Lower lobe of right lung (tissue), 2 donors: Measurements from ENCODE around the gene PPP1R36. TPM values are rescaled to one million over a fixed set of nuclear protein-coding genes. Genes with fewer than 3 reads are reported as not detected.
"Not testable (repeated sequence)": the region's sequence is repeated elsewhere in the genome, so short reads cannot be mapped to it uniquely, and the experiment has no call there.

Experiments
- ATAC-seq, 2 donors: fragments of 200-7000 bp; cut with Tn5 transposase; one replicate each; pipeline ENCODE4 v1.9.1; 2020 to 2022; ENCODE audit warnings: mild to moderate bottlenecking in 2 of 2, moderate library complexity in 2 of 2
- DNase-seq: peaks from one replicate; pipeline ENCODE4 v3.0.0-alpha.2; 2020
- H3K27ac ChIP-seq: fragments of 200-600 bp; one replicate; pipeline ENCODE4 v1.8.0; 2022
- H3K27me3 ChIP-seq: fragments of 200-600 bp; one replicate; pipeline ENCODE4 v1.8.0; 2022; ENCODE audit warnings: low read depth
- H3K36me3 ChIP-seq: fragments of 200-600 bp; one replicate; pipeline ENCODE4 v1.8.0; 2022; ENCODE audit warnings: mild to moderate bottlenecking
- H3K4me1 ChIP-seq: fragments of 200-600 bp; one replicate; pipeline ENCODE4 v1.8.0; 2022
- H3K4me3 ChIP-seq: fragments of 200-600 bp; one replicate; pipeline ENCODE4 v1.8.0; 2022; ENCODE audit warnings: mild to moderate bottlenecking
- H3K9me3 ChIP-seq: fragments of 200-600 bp; one replicate; pipeline ENCODE4 v1.8.0; 2022
- intact Hi-C: fragments of 100-400 bp; cut with DNase I; formaldehyde crosslinking; loops from one replicate; pipeline ENCODE4 v1.11.0; 2022
- total RNA-seq: library from RNA; stranded (reverse); fragmentation: NEBNext Ultra II Directional; extraction: Animal tissue kit (Norgen Biotek cat#: 25700); gene quantifications from one replicate; pipeline ENCODE4 v1.2.1, GENCODE V29; 2021
- TF ChIP-seq, protein P1 (sequence below): fragments of 200-600 bp; IDR thresholded peaks from one replicate; pipeline ENCODE4 v1.8.0; 2022; ENCODE audit warnings: antibody characterized with exemption, mild to moderate bottlenecking
- donor health status: DM: no; HTN: yes; CAD: no; lungs with severe emphysema.

The PPP1R36 gene
- total RNA-seq, 1 donor from 2014 or later: 0.97 TPM

DNA sequence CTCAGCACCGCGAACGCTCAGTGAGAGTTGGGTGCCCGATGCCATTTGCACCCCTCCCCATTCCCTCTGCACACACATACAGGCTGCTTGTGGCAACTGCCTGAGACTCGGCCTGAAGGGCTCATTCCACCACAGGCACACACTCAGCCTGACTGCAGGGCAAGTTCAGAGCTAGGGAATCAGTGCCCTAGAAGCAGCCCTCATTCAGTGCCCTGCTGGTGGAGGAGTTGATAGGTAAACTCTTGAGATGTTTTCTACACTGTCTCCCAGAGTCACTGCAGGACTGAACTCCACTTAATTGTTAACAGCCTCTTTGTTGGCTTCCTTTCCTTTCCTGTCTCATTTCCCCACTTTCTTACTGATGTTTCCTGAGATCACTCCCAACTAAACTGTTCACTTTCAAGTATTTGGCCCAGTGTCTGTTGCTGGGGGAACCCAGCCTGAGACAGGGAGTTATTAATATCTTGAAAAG is 16.9 kb downstream of the PPP1R36 start:
- Histone ChIP-seq H3K4me1 (peaks cover 6% of the 10 kb centered on the region), H3K27ac (no peak overlapping the region), H3K27me3 (no peaks in the 10 kb centered on the region), H3K36me3 (no peaks in the 10 kb centered on the region), H3K4me3 (no peak overlapping the region), H3K9me3 (no peaks in the 10 kb centered on the region)
- ATAC-seq: peak; percentile 48 to 68
- intact Hi-C loops: no loop called here
- no peak for DNase-seq
- TF ChIP-seq, protein P1, sequence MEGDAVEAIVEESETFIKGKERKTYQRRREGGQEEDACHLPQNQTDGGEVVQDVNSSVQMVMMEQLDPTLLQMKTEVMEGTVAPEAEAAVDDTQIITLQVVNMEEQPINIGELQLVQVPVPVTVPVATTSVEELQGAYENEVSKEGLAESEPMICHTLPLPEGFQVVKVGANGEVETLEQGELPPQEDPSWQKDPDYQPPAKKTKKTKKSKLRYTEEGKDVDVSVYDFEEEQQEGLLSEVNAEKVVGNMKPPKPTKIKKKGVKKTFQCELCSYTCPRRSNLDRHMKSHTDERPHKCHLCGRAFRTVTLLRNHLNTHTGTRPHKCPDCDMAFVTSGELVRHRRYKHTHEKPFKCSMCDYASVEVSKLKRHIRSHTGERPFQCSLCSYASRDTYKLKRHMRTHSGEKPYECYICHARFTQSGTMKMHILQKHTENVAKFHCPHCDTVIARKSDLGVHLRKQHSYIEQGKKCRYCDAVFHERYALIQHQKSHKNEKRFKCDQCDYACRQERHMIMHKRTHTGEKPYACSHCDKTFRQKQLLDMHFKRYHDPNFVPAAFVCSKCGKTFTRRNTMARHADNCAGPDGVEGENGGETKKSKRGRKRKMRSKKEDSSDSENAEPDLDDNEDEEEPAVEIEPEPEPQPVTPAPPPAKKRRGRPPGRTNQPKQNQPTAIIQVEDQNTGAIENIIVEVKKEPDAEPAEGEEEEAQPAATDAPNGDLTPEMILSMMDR: no peak

DNA sequence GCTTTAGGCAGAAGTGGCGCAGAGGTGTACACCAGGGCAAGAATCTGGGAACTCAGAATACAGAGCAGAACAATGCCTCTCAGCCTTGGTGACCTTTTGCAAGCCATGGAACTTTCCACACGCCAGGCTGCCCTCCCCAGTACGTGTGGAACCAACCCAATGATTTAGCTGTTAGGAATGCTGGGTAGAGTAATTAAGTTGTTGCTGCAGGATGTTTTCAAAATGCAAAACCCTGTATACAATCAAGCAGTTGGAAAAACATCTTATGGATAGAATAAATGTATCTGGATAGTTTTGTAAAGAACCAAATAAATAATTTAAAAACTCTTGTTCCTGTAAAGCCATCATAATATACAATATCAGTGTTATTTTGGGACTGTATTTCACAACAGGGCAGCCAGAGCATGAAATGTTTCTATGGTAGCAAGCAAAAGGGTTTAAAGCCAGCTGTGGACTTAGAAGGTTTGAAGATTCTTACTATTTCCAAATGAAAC is 19.4 kb downstream of the PPP1R36 start:
- intact Hi-C loops: no loop called here
- Histone ChIP-seq H3K9me3 (no peaks in the 10 kb centered on the region), H3K4me1 (peaks cover 6% of the 10 kb centered on the region), H3K36me3 (no peaks in the 10 kb centered on the region), H3K4me3 (no peak overlapping the region), H3K27me3 (no peaks in the 10 kb centered on the region), H3K27ac (peak overlapping the region; percentile 3)
- TF ChIP-seq, protein P1: no peak
- ATAC-seq (peak; percentile 50 to 70), DNase-seq (no peak)

DNA sequence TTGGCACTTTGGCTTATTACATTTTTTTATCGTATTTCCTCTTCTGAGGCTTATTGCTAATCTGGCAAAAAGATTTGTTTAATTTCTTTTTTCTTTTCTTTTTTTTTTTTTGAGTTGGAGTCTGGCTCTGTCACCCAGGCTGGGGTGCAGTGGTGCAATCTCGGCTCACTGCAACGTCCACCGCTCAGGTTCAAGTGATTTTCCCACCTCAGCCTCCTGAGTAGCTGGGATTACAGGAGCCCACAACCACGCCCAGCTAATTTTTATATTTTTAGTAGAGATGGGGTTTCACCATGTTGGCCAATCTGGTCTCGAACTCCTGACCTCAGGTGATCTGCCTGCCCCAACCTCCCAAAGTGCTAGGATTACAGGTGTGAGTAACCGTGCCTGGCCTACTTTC is 19.9 kb downstream of the PPP1R36 start:
- H3K27me3 ChIP-seq, H3K4me3 ChIP-seq, H3K27ac ChIP-seq, H3K9me3 ChIP-seq, ATAC-seq, H3K4me1 ChIP-seq, intact Hi-C loops, H3K36me3 ChIP-seq, DNase-seq: not testable (repeated sequence)

DNA sequence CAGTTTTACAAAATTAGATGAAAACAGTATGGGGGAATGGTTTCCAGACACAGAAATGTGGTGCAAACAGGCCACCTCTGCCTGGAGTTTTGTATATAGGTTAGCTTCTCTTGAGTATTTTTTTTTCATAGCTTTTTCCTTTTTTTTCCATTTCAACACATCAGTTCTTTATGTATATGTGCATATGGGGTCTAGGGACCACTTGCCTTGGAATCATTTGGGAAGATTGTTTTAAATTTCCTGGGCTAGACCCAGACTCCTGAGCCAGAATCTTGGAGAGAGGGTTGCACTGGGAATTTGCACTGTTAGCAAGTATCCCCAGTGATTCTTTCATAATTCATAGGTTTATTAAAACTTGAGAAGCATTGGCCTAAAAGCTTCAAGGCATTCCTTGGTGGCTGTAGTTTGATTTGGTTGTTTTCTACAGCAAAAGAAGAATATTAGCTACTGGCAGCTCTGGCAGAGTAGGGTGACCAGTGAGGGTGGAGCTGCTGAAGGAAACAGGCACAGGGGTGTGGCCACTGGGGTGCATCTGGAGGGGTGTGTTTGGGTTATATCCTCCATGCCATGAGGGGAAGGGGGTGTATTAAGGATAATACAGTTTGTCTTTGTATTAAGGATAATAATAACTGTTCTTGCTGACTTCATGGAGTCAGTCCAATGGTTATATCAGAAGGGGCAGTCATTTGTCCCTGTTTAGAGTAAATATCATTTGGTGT is 22.8 kb downstream of the PPP1R36 start:
- H3K9me3 ChIP-seq: no peaks in the 10 kb centered on the region
- no peak overlapping the region for H3K27ac ChIP-seq
- ATAC-seq (no peak), DNase-seq (no peak)
- no peaks in the 10 kb centered on the region for H3K36me3 ChIP-seq
- intact Hi-C loops: no loop called here
- TF ChIP-seq, protein P1: no peak
- H3K27me3 ChIP-seq: no peaks in the 10 kb centered on the region
- H3K4me3 ChIP-seq: no peak overlapping the region
- no peaks in the 10 kb centered on the region for H3K4me1 ChIP-seq

DNA sequence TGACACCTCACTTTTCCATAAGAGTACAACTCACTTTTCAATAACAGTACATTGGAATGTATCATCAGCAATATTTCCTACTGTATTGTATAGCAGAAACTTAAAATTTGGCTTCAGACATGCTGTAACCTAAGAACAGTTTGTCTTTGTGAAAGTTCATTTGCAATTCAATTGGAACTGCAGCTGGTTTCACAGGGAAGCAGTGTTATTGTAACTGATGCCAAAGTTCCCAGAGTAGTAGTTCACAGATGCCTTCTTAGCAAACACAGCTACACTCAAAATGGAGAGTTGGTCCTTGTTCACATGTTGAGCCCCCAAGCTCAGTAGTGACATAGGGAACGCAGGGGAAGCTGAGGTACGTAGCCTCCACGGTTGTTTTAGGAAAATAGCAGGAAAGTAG is 23.3 kb downstream of the PPP1R36 start:
- no peaks in the 10 kb centered on the region for H3K9me3 ChIP-seq
- ATAC-seq (no peak), DNase-seq (no peak)
- H3K4me3 ChIP-seq: no peak overlapping the region
- TF ChIP-seq, protein P1: no peak
- H3K4me1 ChIP-seq: no peaks in the 10 kb centered on the region
- intact Hi-C loops: no loop called here
- H3K36me3 ChIP-seq: no peaks in the 10 kb centered on the region
- H3K27ac ChIP-seq: no peak overlapping the region
- no peaks in the 10 kb centered on the region for H3K27me3 ChIP-seq

- Histone ChIP-seq H3K4me1 (no peaks in the 10 kb centered on the region), H3K27ac (no peak overlapping the region), H3K27me3 (no peaks in the 10 kb centered on the region), H3K9me3 (no peaks in the 10 kb centered on the region), H3K36me3 (no peaks in the 10 kb centered on the region), H3K4me3 (no peak overlapping the region)
- TF ChIP-seq, protein P1: no peak
- DNase-seq (no peak), ATAC-seq (no peak)
- intact Hi-C loops: no loop called here
Observed at GRCh38 chr14:64574371-64575107, 24.8 kb downstream of the PPP1R36 start.
